ENCODE measurements around the gene ATF5.

Gene ATF5

DNA sequence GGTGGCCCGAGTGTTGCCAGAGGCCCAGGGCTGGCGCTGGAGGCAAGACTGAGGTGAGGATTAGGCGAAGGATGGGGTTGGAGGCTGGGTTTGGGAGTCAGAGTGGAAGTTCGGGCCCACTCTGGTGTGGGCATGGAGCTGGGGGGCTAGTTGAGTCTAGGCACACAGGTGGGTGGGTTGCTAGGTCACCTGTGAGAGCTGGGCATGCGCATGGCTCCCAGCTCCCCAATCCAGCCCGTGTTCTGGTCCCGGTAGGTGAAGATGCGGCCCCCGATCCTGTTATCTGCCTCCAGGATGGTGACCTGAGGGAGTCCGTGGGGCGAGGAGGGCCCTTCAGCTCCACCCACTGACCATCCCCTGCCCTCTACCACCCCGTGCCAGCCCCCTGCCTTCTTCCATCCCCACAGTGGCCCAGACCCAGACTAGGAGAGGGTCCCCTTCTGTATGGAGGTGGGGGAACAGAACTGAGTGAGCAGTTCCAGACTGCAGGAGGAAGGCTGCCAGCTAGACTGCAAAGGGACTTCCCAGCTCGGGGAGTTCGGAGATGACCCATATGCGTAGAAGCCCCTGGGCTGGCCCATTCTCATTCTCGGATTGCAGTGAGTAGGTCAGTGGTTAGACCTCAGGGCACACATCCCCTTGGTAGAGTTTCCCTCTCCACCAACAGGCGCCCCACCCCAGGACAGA, 34.0 kb upstream of the ATF5 start:
- peak overlapping the region in 1 of 2 experiments; percentile 29 for H3K4me3 ChIP-seq (ENCODE audit: insufficient read depth in 1 of 2, low read depth in 1 of 2, low read length in 2 of 2)
- H3K27me3 ChIP-seq (ENCODE audit: control insufficient read depth in 1 of 2, insufficient read depth in 1 of 2, low read length in 2 of 2), result peaks cover 0 to 8% of the 10 kb centered on the region in 2 experiments
- H2BK5ac ChIP-seq (ENCODE audit: low read depth, low read length, poor library complexity, severe bottlenecking), result no peak overlapping the region
- DNase-seq, result no peak
- H3K9ac ChIP-seq (ENCODE audit: low read length), result no peak overlapping the region
- no peak overlapping the region for H3K4me2 ChIP-seq (ENCODE audit: low read length, poor library complexity, severe bottlenecking)
- no peak overlapping the region for H3K4ac ChIP-seq (ENCODE audit: low read depth in 1 of 2, low read length in 2 of 2)
- no peak overlapping the region for H2AFZ ChIP-seq (ENCODE audit: low read depth, low read length)
- no peak overlapping the region for H3K27ac ChIP-seq (ENCODE audit: low read length, poor library complexity, severe bottlenecking)
- H4K8ac ChIP-seq (ENCODE audit: low read length), result no peak overlapping the region
- H2BK12ac ChIP-seq (ENCODE audit: low read length in 2 of 2), result peak overlapping the region in 1 of 2 experiments; percentile 1
- peaks cover 0 to 3% of the 10 kb centered on the region in 2 experiments for H3K36me3 ChIP-seq (ENCODE audit: control insufficient read depth in 1 of 2, insufficient read depth in 2 of 2, low read depth in 1 of 2, low read length in 2 of 2)
- WGBS, result 93% methylated on average over 15 of the region's 17 CpGs
- peak overlapping the region; percentile 89 for H2BK15ac ChIP-seq (ENCODE audit: low read depth, poor library complexity, severe bottlenecking)
- peak overlapping the region; percentile 50 for H2AK5ac ChIP-seq (ENCODE audit: low read length, severe bottlenecking)
- peaks cover 25% of the 10 kb centered on the region for H3K4me1 ChIP-seq (ENCODE audit: control insufficient read depth, insufficient read depth, low read depth, low read length)
- H3K9me3 ChIP-seq (ENCODE audit: control insufficient read depth, low read length), result no peaks in the 10 kb centered on the region
- H3K23ac ChIP-seq (ENCODE audit: low read length in 2 of 2), result no peak overlapping the region
- no peak overlapping the region for H3K18ac ChIP-seq (ENCODE audit: low read depth in 1 of 2, low read length in 2 of 2)
- H3K79me1 ChIP-seq (replicated peaks; ENCODE audit: low read length, poor library complexity, severe bottlenecking), result no peaks in the 10 kb centered on the region
- H4K91ac ChIP-seq (ENCODE audit: low read length), result no peak overlapping the region
- H3K14ac ChIP-seq (ENCODE audit: low read length in 2 of 2), result no peak overlapping the region
- peak overlapping the region; percentile 38 for H2BK120ac ChIP-seq (ENCODE audit: low read depth, low read length)

- no peak overlapping the region for H4K8ac ChIP-seq (ENCODE audit: low read length)
- no peak overlapping the region for H3K4me3 ChIP-seq (ENCODE audit: insufficient read depth in 1 of 2, low read depth in 1 of 2, low read length in 2 of 2)
- no peak overlapping the region for H2BK15ac ChIP-seq (ENCODE audit: low read depth, poor library complexity, severe bottlenecking)
- H3K4me2 ChIP-seq (ENCODE audit: low read length, poor library complexity, severe bottlenecking), result no peak overlapping the region
- WGBS, result 83% methylated on average over 15 of the region's 17 CpGs
- H3K36me3 ChIP-seq (ENCODE audit: control insufficient read depth in 1 of 2, insufficient read depth in 2 of 2, low read depth in 1 of 2, low read length in 2 of 2), result no peaks in the 10 kb centered on the region
- no peak overlapping the region for H2AFZ ChIP-seq (ENCODE audit: low read depth, low read length)
- H3K79me1 ChIP-seq (replicated peaks; ENCODE audit: low read length, poor library complexity, severe bottlenecking), result no peaks in the 10 kb centered on the region
- H2AK5ac ChIP-seq (ENCODE audit: low read length, severe bottlenecking), result no peak overlapping the region
- no peak overlapping the region for H2BK5ac ChIP-seq (ENCODE audit: low read depth, low read length, poor library complexity, severe bottlenecking)
- DNase-seq, result no peak
- H3K27me3 ChIP-seq (ENCODE audit: control insufficient read depth in 1 of 2, insufficient read depth in 1 of 2, low read length in 2 of 2), result peaks cover 0 to 8% of the 10 kb centered on the region in 2 experiments
- H2BK120ac ChIP-seq (ENCODE audit: low read depth, low read length), result no peak overlapping the region
- H3K27ac ChIP-seq (ENCODE audit: low read length, poor library complexity, severe bottlenecking), result no peak overlapping the region
- no peak overlapping the region for H3K14ac ChIP-seq (ENCODE audit: low read length in 2 of 2)
- peaks cover 21% of the 10 kb centered on the region for H3K4me1 ChIP-seq (ENCODE audit: control insufficient read depth, insufficient read depth, low read depth, low read length)
- H3K9me3 ChIP-seq (ENCODE audit: control insufficient read depth, low read length), result no peaks in the 10 kb centered on the region
- no peak overlapping the region for H4K91ac ChIP-seq (ENCODE audit: low read length)
- peak overlapping the region in 1 of 2 experiments; percentile 70 for H2BK12ac ChIP-seq (ENCODE audit: low read length in 2 of 2)
- H3K4ac ChIP-seq (ENCODE audit: low read depth in 1 of 2, low read length in 2 of 2), result no peak overlapping the region
- no peak overlapping the region for H3K23ac ChIP-seq (ENCODE audit: low read length in 2 of 2)
- H3K9ac ChIP-seq (ENCODE audit: low read length), result no peak overlapping the region
- H3K18ac ChIP-seq (ENCODE audit: low read depth in 1 of 2, low read length in 2 of 2), result peak overlapping the region in 1 of 2 experiments; percentile 37
Measured at GRCh38 chr19:49895566-49896297, 33.3 kb upstream of the ATF5 start.

DNA sequence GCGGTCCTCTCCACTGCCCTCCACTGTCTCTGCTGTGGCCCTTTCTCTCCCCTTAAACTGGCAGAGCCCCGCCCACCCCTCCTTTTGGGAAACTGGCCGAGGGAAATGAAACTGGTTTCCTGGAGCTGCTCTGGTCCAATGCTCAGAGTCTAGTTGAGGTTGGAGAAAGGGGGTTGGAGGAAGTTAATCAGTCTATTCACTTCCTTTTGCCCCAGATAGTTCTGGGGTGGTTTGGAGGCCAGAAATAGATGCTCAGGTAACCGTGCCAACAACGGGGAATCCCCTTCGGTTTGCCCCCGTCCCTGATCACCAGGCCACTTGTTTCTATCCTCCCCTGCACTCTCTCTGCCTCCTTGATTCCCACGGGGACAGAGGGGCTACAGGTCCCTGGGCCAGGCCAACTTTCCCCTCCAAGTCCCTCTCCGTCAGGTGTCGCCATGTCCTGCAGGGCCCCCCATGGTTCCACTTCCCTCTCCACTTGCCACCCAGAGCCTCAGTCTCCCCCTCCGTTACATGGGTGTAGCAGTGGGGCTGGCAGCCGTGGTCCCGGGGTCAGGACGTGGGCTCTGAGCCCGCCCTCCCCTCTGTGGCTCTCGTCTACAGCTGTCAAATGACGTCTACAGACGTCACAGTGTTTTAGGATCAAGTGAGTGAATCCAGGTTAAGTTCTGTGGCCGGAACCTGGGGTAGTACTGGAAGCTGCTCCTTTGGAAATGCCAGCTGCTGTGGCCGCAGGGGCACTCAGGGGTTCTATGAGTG, 32.0 kb upstream of the ATF5 start, which contains the start of gene IL4I1:
Gene IL4I1 (minus strand): TSS at position 25 of the 759 bp plus-strand sequence. CDS start 727 bp downstream, outside the sequence.
- Histone ChIP-seq H2AFZ (ENCODE audit: low read depth, low read length) (no peak within 1 kb of the TSS), H4K8ac (ENCODE audit: low read length) (peak within 1 kb of the TSS; percentile 89), H3K4me2 (ENCODE audit: low read length, poor library complexity, severe bottlenecking) (peak within 1 kb of the TSS; percentile 18), H2BK15ac (ENCODE audit: low read depth, poor library complexity, severe bottlenecking) (no peak within 1 kb of the TSS), H4K91ac (ENCODE audit: low read length) (peak within 1 kb of the TSS; percentile 83), H2AK5ac (ENCODE audit: low read length, severe bottlenecking) (peak within 1 kb of the TSS; percentile 73), H2BK5ac (ENCODE audit: low read depth, low read length, poor library complexity, severe bottlenecking) (peak within 1 kb of the TSS; percentile 39), H3K27me3 (ENCODE audit: control insufficient read depth in 1 of 2, insufficient read depth in 1 of 2, low read length in 2 of 2) (peaks cover 0 to 6% of the 10 kb centered on the region in 2 experiments), H3K9me3 (ENCODE audit: control insufficient read depth, low read length) (no peaks in the 10 kb centered on the region), H3K4me1 (ENCODE audit: control insufficient read depth, insufficient read depth, low read depth, low read length) (peaks cover 19% of the 10 kb centered on the region), H3K36me3 (ENCODE audit: control insufficient read depth in 1 of 2, insufficient read depth in 2 of 2, low read depth in 1 of 2, low read length in 2 of 2) (no peaks in the 10 kb centered on the region), H3K79me1 (replicated peaks; ENCODE audit: low read length, poor library complexity, severe bottlenecking) (no peaks in the 10 kb centered on the region), H3K14ac (ENCODE audit: low read length in 2 of 2) (peak within 1 kb of the TSS in 1 of 2 experiments; percentile 53), H3K23ac (ENCODE audit: low read length in 2 of 2) (no peak within 1 kb of the TSS), H3K18ac (ENCODE audit: low read depth in 1 of 2, low read length in 2 of 2) (peak within 1 kb of the TSS; percentile 34 to 75), H3K27ac (ENCODE audit: low read length, poor library complexity, severe bottlenecking) (peak within 1 kb of the TSS; percentile 69), H3K9ac (ENCODE audit: low read length) (peak within 1 kb of the TSS; percentile 71), H3K4ac (ENCODE audit: low read depth in 1 of 2, low read length in 2 of 2) (peak within 1 kb of the TSS; percentile 41 to 92), H2BK120ac (ENCODE audit: low read depth, low read length) (peak within 1 kb of the TSS; percentile 11), H3K4me3 (ENCODE audit: insufficient read depth in 1 of 2, low read depth in 1 of 2, low read length in 2 of 2) (no peak within 1 kb of the TSS), H2BK12ac (ENCODE audit: low read length in 2 of 2) (peak within 1 kb of the TSS; percentile 95)
- peak; percentile 42 for DNase-seq
- WGBS, result 71% methylated on average over 18 of the region's 20 CpGs
